Measurements from ENCODE around the gene ARHGEF28.

The ARHGEF28 gene

GRCh38 chr5:73625944-73626811 lies at the start of gene ARHGEF28:
Gene ARHGEF28 (plus strand): TSS chr5:73626196. CDS start chr5:73684852, 58,656 bp downstream.
- DNase-seq: peak; percentile 30

GRCh38 chr5:73582285-73583145 lies 43.5 kb upstream of the ARHGEF28 start:
- DNase-seq: no peak

GRCh38 chr5:73587923-73588322 lies 38.1 kb upstream of the ARHGEF28 start:
- no peak for DNase-seq

- DNase-seq: peak; percentile 83
Measured at GRCh38 chr5:73591102-73591695, 34.8 kb upstream of the ARHGEF28 start.

- peak; percentile 72 for DNase-seq
Measured at GRCh38 chr5:73591698-73592501, 34.1 kb upstream of the ARHGEF28 start.

- DNase-seq: peak; percentile 59
Measured at GRCh38 chr5:73592551-73592950, 33.4 kb upstream of the ARHGEF28 start.

GRCh38 chr5:73596705-73597328 lies 29.2 kb upstream of the ARHGEF28 start:
- DNase-seq: peak; percentile 11

- no peak for DNase-seq
Measured at GRCh38 chr5:73599380-73599779, 26.6 kb upstream of the ARHGEF28 start.

- DNase-seq: no peak
Measured at GRCh38 chr5:73603998-73604397, 22.0 kb upstream of the ARHGEF28 start.

- peak; percentile 33 for DNase-seq
Measured at GRCh38 chr5:73605223-73606087, 20.5 kb upstream of the ARHGEF28 start.

- no peak for DNase-seq
Measured at GRCh38 chr5:73606206-73606753, 19.7 kb upstream of the ARHGEF28 start.

GRCh38 chr5:73607228-73607627 lies 18.8 kb upstream of the ARHGEF28 start:
- no peak for DNase-seq

GRCh38 chr5:73612799-73613198 lies 13.2 kb upstream of the ARHGEF28 start:
- DNase-seq: no peak

- no peak for DNase-seq
Measured at GRCh38 chr5:73615085-73615484, 10.9 kb upstream of the ARHGEF28 start.

GRCh38 chr5:73615947-73616346 lies 10.0 kb upstream of the ARHGEF28 start:
- no peak for DNase-seq

GRCh38 chr5:73617510-73618279 lies 8.3 kb upstream of the ARHGEF28 start:
- DNase-seq: no peak

- DNase-seq: no peak
Measured at GRCh38 chr5:73619606-73620333, 6.2 kb upstream of the ARHGEF28 start.

- DNase-seq: no peak
Measured at GRCh38 chr5:73620334-73620687, 5.7 kb upstream of the ARHGEF28 start.

- no peak for DNase-seq
Measured at GRCh38 chr5:73623060-73623459, 2.9 kb upstream of the ARHGEF28 start.
